A549 (cell line): ENCODE data around the gene NEK8. TPM values are rescaled to one million over a fixed set of nuclear protein-coding genes. Genes with fewer than 3 reads are reported as not detected.

Experiments
- ATAC-seq, 2 experiments: fragments of 200-7000 bp in 1 of 2; fragments of >200 bp in 1 of 2; cut with Nextera tagmentation in 1 of 2; cut with Tn5 transposase in 1 of 2; 3 replicates each; pipeline versions ENCODE4 v1.8.0 to v1.9.1; 2018 to 2020; ENCODE audit warnings: mild to moderate bottlenecking in 1 of 2, moderate library complexity in 1 of 2
- CTCF ChIA-PET: fragments of 300-600 bp; sonication (Branson Sonifier 250); formaldehyde crosslinking; extraction: SDS; loops from one replicate; lab custom pipeline; 2021; ENCODE audit warnings: antibody characterized with exemption, inconsistent platforms; lab: Yijun Ruan, JAX
- POLR2A ChIA-PET: fragments of 350-600 bp; formaldehyde crosslinking; extraction: SDS; loops from one replicate; lab custom pipeline; 2021; ENCODE audit warnings: antibody characterized with exemption, inconsistent platforms; lab: Yijun Ruan, JAX
- DNase-seq, 2 experiments: peaks; one replicate each; pipeline versions ENCODE4 v3.0.0 to v3.0.0-alpha.2; 2011 to 2016; ENCODE audit warnings: low read depth in 1 of 2, low spot score in 1 of 2
- FAIRE-seq: peaks from 2 replicates; lab custom pipeline; 2011; peaks lifted over from hg19 to GRCh38; lab: Jason Lieb, UNC
- H3K27ac ChIP-seq, 2 experiments: fragments of >200 bp; sonication (Bioruptor Twin); formaldehyde crosslinking; 3 replicates each; pipeline ENCODE4 v1.5.1; 2016 to 2017
- H3K4me1 ChIP-seq: fragments of >200 bp; sonication (Bioruptor Twin); formaldehyde crosslinking; 3 replicates; pipeline ENCODE4 v1.6.1; 2016
- H3K4me2 ChIP-seq: fragments of >200 bp; sonication (Bioruptor Twin); formaldehyde crosslinking; 3 replicates; pipeline ENCODE4 v1.6.1; 2016
- H3K4me3 ChIP-seq: fragments of >200 bp; sonication (Bioruptor Twin); formaldehyde crosslinking; 3 replicates; pipeline ENCODE4 v1.5.1; 2016
- H3K9me3 ChIP-seq: fragments of >200 bp; sonication (Bioruptor Twin); formaldehyde crosslinking; 3 replicates; pipeline ENCODE4 v1.6.1; 2016
- ATOH8 ChIP-seq: fragments of 250-450 bp; sonication (Bioruptor Pico); IDR thresholded peaks from 2 replicates; pipeline ENCODE4 v1.5.0; 2020; ENCODE audit warnings: low read depth, mild to moderate bottlenecking, moderate library complexity
- CBX8 ChIP-seq: fragments of 200-600 bp; sonication (generic); IDR thresholded peaks from 2 replicates; pipeline ENCODE4 v1.6.1; 2016
- CEBPB ChIP-seq, 2 experiments: fragments of >200 bp in 1 of 2; sonication (Bioruptor Twin) in 1 of 2; formaldehyde crosslinking in 1 of 2; IDR thresholded peaks; 2 replicates each; pipeline ENCODE4 v1.6.1; 2012 to 2016
- FOXS1 ChIP-seq: fragments of 250-450 bp; sonication (Bioruptor Pico); IDR thresholded peaks from 2 replicates; pipeline ENCODE4 v1.5.0; 2020; ENCODE audit warnings: mild to moderate bottlenecking, moderate library complexity
- HMGXB4 ChIP-seq: fragments of 250-450 bp; sonication (Bioruptor Pico); IDR thresholded peaks from 2 replicates; pipeline ENCODE4 v1.5.0; 2021; ENCODE audit warnings: mild to moderate bottlenecking, moderate library complexity, borderline replicate concordance
- KDM1A ChIP-seq: fragments of 200-600 bp; sonication (generic); IDR thresholded peaks from 2 replicates; pipeline ENCODE4 v1.6.1; 2016; ENCODE audit warnings: low read depth, mild to moderate bottlenecking
- MAZ ChIP-seq: fragments of 150-350 bp; IDR thresholded peaks from 2 replicates; pipeline ENCODE4 v1.6.1; 2014; ENCODE audit warnings: antibody characterized with exemption, low read depth, low read length, borderline replicate concordance
- NFE2L2 ChIP-seq: fragments of 150-350 bp; conservative IDR thresholded peaks from 2 replicates; pipeline ENCODE4 v1.6.1; 2014; ENCODE audit warnings: low read length
- PHF8 ChIP-seq: fragments of 200-600 bp; sonication (generic); IDR thresholded peaks from 2 replicates; pipeline ENCODE4 v1.6.1; 2016; ENCODE audit warnings: low read depth, mild to moderate bottlenecking, antibody characterized with exemption, moderate library complexity, borderline replicate concordance
- RARB ChIP-seq: fragments of 250-450 bp; sonication (Bioruptor Pico); IDR thresholded peaks from 2 replicates; pipeline ENCODE4 v1.8.0; 2021; ENCODE audit warnings: mild to moderate bottlenecking, moderate library complexity
- TFCP2L1 ChIP-seq: fragments of 250-450 bp; sonication (Bioruptor Pico); IDR thresholded peaks from 2 replicates; pipeline ENCODE4 v1.5.0; 2021; ENCODE audit warnings: mild to moderate bottlenecking
- TP53 ChIP-seq: fragments of 250-450 bp; sonication (Bioruptor Pico); IDR thresholded peaks from 2 replicates; pipeline ENCODE4 v1.5.0; 2021; ENCODE audit warnings: mild to moderate bottlenecking, moderate library complexity
- WGBS: methylation state at CpG from one replicate; pipeline ENCODE4 v1.1.6; 2017; ENCODE audit errors: missing lambda C conversion rate; 5-methylcytosine and 5-hydroxymethylcytosine counted together
- polyA plus RNA-seq, 4 experiments: library from polyadenylated mRNA; depleted of rRNA in 3 of 4; stranded (reverse); fragments of >200 nt; fragmentation: RNase III in 1 of 4; extraction: RNeasy Plus Mini Kit Qiagen cat#74134 plus additional on column Dnase treatment in 1 of 4; gene quantifications; 2 replicates in 3 of 4; 3 replicates in 1 of 4; pipeline ENCODE4 v1.2.3, GENCODE V29; 2011 to 2017
- TF ChIP-seq, protein P1 (sequence below): fragments of 150-350 bp; IDR thresholded peaks from 2 replicates; pipeline ENCODE4 v1.6.1; 2014; ENCODE audit warnings: low read depth, mild to moderate bottlenecking, low read length
- TF ChIP-seq, protein P2 (sequence below): fragments of 450-650 bp; IDR thresholded peaks from 2 replicates; pipeline ENCODE4 v1.6.1; 2014; ENCODE audit warnings: antibody characterized with exemption
- TF ChIP-seq, protein P3 (sequence below): fragments of 200-600 bp; sonication (generic); IDR thresholded peaks from 2 replicates; pipeline ENCODE4 v1.6.1; 2016; ENCODE audit warnings: antibody characterized with exemption, mild to moderate bottlenecking, moderate library complexity

NEK8 gene
- polyA plus RNA-seq, 2 of the 4 experiments (the other 2 are of a cell fraction): 5.1 to 5.3 TPM

GRCh38 chr17:28704219-28704858, 24.2 kb upstream of the NEK8 start:
- FAIRE-seq (no peak), ATAC-seq (peak in 1 of 2 experiments; percentile 4; a peak in 2 of 6 replicates), DNase-seq (no peak)
- CTCF ChIA-PET: interaction anchor here (0.7 to 31.4 kb wide), 6 partner anchors 4 to 61 kb away, joined by 3 to 335 read pairs (median 7); partner anchors contain the start of genes PROCA1 and RPL23A
- Histone ChIP-seq H3K4me3 (no peak overlapping the region), H3K4me2 (no peak overlapping the region), H3K4me1 (peaks cover 3% of the 10 kb centered on the region), H3K9me3 (no peaks in the 10 kb centered on the region), H3K27ac (no peak overlapping the region)
- WGBS: 86% methylated on average over 14 of the region's 14 CpGs
- no peak for TF ChIP-seq PHF8
- TF ChIP-seq TFCP2L1 (CRISPR knock-in tag): no peak
- no peak for TF ChIP-seq TP53
- TF ChIP-seq KDM1A: no peak
- TF ChIP-seq NFE2L2: no peak
- no peak for TF ChIP-seq CBX8
- TF ChIP-seq, protein P1, sequence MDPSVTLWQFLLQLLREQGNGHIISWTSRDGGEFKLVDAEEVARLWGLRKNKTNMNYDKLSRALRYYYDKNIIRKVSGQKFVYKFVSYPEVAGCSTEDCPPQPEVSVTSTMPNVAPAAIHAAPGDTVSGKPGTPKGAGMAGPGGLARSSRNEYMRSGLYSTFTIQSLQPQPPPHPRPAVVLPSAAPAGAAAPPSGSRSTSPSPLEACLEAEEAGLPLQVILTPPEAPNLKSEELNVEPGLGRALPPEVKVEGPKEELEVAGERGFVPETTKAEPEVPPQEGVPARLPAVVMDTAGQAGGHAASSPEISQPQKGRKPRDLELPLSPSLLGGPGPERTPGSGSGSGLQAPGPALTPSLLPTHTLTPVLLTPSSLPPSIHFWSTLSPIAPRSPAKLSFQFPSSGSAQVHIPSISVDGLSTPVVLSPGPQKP: no peak
- POLR2A ChIA-PET: interaction anchor here (2.4 kb wide), 1 partner anchor 15 kb away, joined by 9 read pairs; the partner anchor contains the start of gene RPL23A

DNA sequence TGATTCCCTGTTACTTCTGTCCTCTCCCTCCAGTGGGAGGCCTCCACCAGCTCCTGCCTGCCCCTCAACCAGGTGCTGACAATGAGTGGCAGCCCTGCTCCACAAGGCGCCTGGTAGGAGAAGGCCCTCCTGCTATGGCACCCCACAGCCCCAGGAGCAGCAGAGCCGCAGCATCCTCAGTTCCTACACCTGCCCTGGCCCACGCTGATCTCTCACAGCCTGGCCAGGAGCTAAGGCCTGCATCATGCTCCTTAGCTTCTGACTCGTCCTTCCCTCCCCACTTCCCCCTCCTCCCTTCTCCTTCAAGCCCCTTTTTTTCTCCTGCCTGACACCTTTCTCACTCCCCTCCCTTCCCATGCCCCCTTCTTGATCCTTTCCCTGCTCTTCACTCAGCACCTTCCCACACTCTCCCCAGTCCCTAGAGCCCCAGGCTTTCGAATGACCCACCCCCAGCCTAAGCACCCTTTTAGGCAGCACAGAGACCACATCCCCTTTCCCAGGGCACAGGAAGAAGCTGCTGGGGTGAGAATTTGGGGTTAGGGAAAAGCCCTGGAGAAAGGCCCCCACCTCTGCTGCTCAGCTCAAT, 23.4 kb upstream of the NEK8 start:
- H3K9me3 ChIP-seq: no peaks in the 10 kb centered on the region
- no peak overlapping the region for H3K4me2 ChIP-seq
- TF ChIP-seq, protein P2, sequence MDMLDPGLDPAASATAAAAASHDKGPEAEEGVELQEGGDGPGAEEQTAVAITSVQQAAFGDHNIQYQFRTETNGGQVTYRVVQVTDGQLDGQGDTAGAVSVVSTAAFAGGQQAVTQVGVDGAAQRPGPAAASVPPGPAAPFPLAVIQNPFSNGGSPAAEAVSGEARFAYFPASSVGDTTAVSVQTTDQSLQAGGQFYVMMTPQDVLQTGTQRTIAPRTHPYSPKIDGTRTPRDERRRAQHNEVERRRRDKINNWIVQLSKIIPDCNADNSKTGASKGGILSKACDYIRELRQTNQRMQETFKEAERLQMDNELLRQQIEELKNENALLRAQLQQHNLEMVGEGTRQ: no peak
- TF ChIP-seq ATOH8 (CRISPR knock-in tag) (no peak), RARB (CRISPR knock-in tag) (no peak), FOXS1 (no peak), HMGXB4 (CRISPR knock-in tag) (no peak), CEBPB (IDR thresholded peaks at IDR 0.05) (no peak), MAZ (no peak)
- TF ChIP-seq, protein P1: no peak
- TF ChIP-seq, protein P3, sequence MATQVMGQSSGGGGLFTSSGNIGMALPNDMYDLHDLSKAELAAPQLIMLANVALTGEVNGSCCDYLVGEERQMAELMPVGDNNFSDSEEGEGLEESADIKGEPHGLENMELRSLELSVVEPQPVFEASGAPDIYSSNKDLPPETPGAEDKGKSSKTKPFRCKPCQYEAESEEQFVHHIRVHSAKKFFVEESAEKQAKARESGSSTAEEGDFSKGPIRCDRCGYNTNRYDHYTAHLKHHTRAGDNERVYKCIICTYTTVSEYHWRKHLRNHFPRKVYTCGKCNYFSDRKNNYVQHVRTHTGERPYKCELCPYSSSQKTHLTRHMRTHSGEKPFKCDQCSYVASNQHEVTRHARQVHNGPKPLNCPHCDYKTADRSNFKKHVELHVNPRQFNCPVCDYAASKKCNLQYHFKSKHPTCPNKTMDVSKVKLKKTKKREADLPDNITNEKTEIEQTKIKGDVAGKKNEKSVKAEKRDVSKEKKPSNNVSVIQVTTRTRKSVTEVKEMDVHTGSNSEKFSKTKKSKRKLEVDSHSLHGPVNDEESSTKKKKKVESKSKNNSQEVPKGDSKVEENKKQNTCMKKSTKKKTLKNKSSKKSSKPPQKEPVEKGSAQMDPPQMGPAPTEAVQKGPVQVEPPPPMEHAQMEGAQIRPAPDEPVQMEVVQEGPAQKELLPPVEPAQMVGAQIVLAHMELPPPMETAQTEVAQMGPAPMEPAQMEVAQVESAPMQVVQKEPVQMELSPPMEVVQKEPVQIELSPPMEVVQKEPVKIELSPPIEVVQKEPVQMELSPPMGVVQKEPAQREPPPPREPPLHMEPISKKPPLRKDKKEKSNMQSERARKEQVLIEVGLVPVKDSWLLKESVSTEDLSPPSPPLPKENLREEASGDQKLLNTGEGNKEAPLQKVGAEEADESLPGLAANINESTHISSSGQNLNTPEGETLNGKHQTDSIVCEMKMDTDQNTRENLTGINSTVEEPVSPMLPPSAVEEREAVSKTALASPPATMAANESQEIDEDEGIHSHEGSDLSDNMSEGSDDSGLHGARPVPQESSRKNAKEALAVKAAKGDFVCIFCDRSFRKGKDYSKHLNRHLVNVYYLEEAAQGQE: no peak
- TF ChIP-seq, all 56 proteins: peak for 0
- ChIA-PET CTCF (interaction anchor here (0.7 to 31.4 kb wide), 7 partner anchors 3 to 240 kb away, joined by 3 to 335 read pairs (median 7); partner anchors contain the start of genes PROCA1 and RPL23A), POLR2A (interaction anchor here (2.4 kb wide), 1 partner anchor 14 kb away, joined by 9 read pairs; the partner anchor contains the start of gene RPL23A)
- 81% methylated on average over 5 of the region's 5 CpGs for WGBS
- Histone ChIP-seq H3K27ac (0 out of 6 replicates have a peak overlapping the region, but pooled peaks of 1 of the 2 experiments have one; percentile 13), H3K4me1 (0 out of 3 replicates have a peak, but pooled peaks cover 2% of the 10 kb centered on the region), H3K4me3 (no peak overlapping the region)
- no peak for FAIRE-seq
- ATAC-seq: peak; percentile 17 to 28; a peak in 3 of 6 replicates
- DNase-seq: no peak
